HEK293 (cell line): ENCODE data around the gene CCDC136.

Source experiments
- CTCF ChIP-seq: fragments of 450-650 bp; formaldehyde crosslinking; IDR thresholded peaks from 2 replicates; pipeline ENCODE4 v1.5.1; 2016; ENCODE audit warnings: missing biosample characterization, missing genetic modification characterization
- MYNN ChIP-seq: fragments of 450-650 bp; formaldehyde crosslinking; IDR thresholded peaks from 2 replicates; pipeline ENCODE4 v1.5.1; 2016; ENCODE audit warnings: missing biosample characterization, missing genetic modification characterization, borderline replicate concordance
- PBX3 ChIP-seq: sonication (generic); formaldehyde crosslinking; IDR thresholded peaks from 2 replicates; pipeline ENCODE4 v1.8.1; 2022; ENCODE audit warnings: mild to moderate bottlenecking, moderate library complexity, missing genetic modification reagents
- PRDM10 ChIP-seq: fragments of 450-650 bp; formaldehyde crosslinking; IDR thresholded peaks from 2 replicates; pipeline ENCODE4 v1.5.1; 2016; ENCODE audit warnings: missing biosample characterization, missing genetic modification characterization
- SP3 ChIP-seq: fragments of 450-650 bp; formaldehyde crosslinking; IDR thresholded peaks from 2 replicates; pipeline ENCODE4 v1.5.1; 2016; ENCODE audit warnings: missing biosample characterization, missing genetic modification characterization
- ZBTB44 ChIP-seq: fragments of 450-650 bp; IDR thresholded peaks from 2 replicates; pipeline ENCODE4 v1.5.1; 2018; ENCODE audit warnings: missing biosample characterization, mild to moderate bottlenecking, missing genetic modification characterization
- ZNF174 ChIP-seq: fragments of 450-650 bp; formaldehyde crosslinking; IDR thresholded peaks from 2 replicates; pipeline ENCODE4 v1.5.0; 2017; ENCODE audit warnings: missing biosample characterization, mild to moderate bottlenecking, missing genetic modification characterization
- ZNF214 ChIP-seq: fragments of 450-650 bp; formaldehyde crosslinking; IDR thresholded peaks from 2 replicates; pipeline ENCODE4 v1.5.1; 2017; ENCODE audit warnings: missing biosample characterization, mild to moderate bottlenecking, missing genetic modification characterization, borderline replicate concordance
- ZNF274 ChIP-seq, 2 experiments: fragments of 200-500 bp in 1 of 2; fragments of 450-650 bp in 1 of 2; sonication (Bioruptor generic) in 1 of 2; formaldehyde crosslinking in 1 of 2; IDR thresholded peaks; 2 replicates each; pipeline versions ENCODE4 v1.5.1 to v1.6.1; 2014 to 2016; ENCODE audit warnings: borderline replicate concordance in 1 of 2, inconsistent platforms in 1 of 2, low read length in 1 of 2, missing biosample characterization in 1 of 2, missing genetic modification characterization in 1 of 2
- ZNF311 ChIP-seq: fragments of 450-650 bp; formaldehyde crosslinking; IDR thresholded peaks from 2 replicates; pipeline ENCODE4 v1.5.1; 2017; ENCODE audit warnings: missing biosample characterization, missing genetic modification characterization, borderline replicate concordance
- ZNF558 ChIP-seq: fragments of 450-650 bp; formaldehyde crosslinking; IDR thresholded peaks from 2 replicates; pipeline ENCODE4 v1.5.1; 2016; ENCODE audit warnings: missing biosample characterization, missing genetic modification characterization
- ZNF707 ChIP-seq: fragments of 450-650 bp; formaldehyde crosslinking; IDR thresholded peaks from 2 replicates; pipeline ENCODE4 v1.5.1; 2016; ENCODE audit warnings: missing biosample characterization, missing genetic modification characterization
- ZNF776 ChIP-seq: fragments of 450-650 bp; formaldehyde crosslinking; IDR thresholded peaks from 2 replicates; pipeline ENCODE4 v1.5.0; 2017; ENCODE audit warnings: missing biosample characterization, missing genetic modification characterization, borderline replicate concordance
- ZNF791 ChIP-seq: fragments of 450-650 bp; formaldehyde crosslinking; IDR thresholded peaks from 2 replicates; pipeline ENCODE4 v1.5.1; 2016; ENCODE audit warnings: missing biosample characterization, missing genetic modification characterization

- TF ChIP-seq ZNF776 (no peak), ZNF558 (tag by site-specific recombination) (no peak), CTCF (tag by site-specific recombination) (no peak), PBX3 (CRISPR knock-in tag) (no peak), ZNF707 (tag by site-specific recombination) (no peak), ZBTB44 (tag by site-specific recombination) (no peak), PRDM10 (tag by site-specific recombination) (no peak), ZNF174 (no peak), ZNF311 (no peak), ZNF214 (tag by site-specific recombination) (no peak), SP3 (tag by site-specific recombination) (no peak), MYNN (no peak), ZNF274 (IDR thresholded peaks at IDR 0.05; ENCODE audit: low read length) (no peak), ZNF274 (tag by site-specific recombination; IDR thresholded peaks at IDR 0.05; ENCODE audit: borderline replicate concordance) (no peak), ZNF791 (tag by site-specific recombination) (no peak)
Measured at GRCh38 chr7:128812514-128813168, 20.9 kb downstream of the CCDC136 start.
